Epithelial cell of proximal tubule (primary cell): Measurements from ENCODE around the gene GSDME. TPM values are rescaled to one million over a fixed set of nuclear protein-coding genes. Genes with fewer than 3 reads are reported as not detected.

Experiments
- DNase-seq: peaks from one replicate; pipeline ENCODE4 v3.0.0-alpha.2; 2011; ENCODE audit warnings: low read depth
- H3K4me3 ChIP-seq: 2 replicates; pipeline ENCODE4 v1.5.1; 2011; ENCODE audit warnings: low read depth, mild to moderate bottlenecking, low read length
- total RNA-seq: library from RNA; depleted of rRNA; stranded (reverse); fragments of >200 nt; gene quantifications from 2 replicates; pipeline ENCODE4 v1.2.3, GENCODE V29; 2015
- TF ChIP-seq, protein P1 (sequence below): conservative IDR thresholded peaks from 2 replicates; pipeline ENCODE4 v1.5.1; 2012; ENCODE audit warnings: low read depth, mild to moderate bottlenecking, low read length

GSDME gene
- total RNA-seq, 1 donor from 2014 or later = 73.6 TPM

DNA sequence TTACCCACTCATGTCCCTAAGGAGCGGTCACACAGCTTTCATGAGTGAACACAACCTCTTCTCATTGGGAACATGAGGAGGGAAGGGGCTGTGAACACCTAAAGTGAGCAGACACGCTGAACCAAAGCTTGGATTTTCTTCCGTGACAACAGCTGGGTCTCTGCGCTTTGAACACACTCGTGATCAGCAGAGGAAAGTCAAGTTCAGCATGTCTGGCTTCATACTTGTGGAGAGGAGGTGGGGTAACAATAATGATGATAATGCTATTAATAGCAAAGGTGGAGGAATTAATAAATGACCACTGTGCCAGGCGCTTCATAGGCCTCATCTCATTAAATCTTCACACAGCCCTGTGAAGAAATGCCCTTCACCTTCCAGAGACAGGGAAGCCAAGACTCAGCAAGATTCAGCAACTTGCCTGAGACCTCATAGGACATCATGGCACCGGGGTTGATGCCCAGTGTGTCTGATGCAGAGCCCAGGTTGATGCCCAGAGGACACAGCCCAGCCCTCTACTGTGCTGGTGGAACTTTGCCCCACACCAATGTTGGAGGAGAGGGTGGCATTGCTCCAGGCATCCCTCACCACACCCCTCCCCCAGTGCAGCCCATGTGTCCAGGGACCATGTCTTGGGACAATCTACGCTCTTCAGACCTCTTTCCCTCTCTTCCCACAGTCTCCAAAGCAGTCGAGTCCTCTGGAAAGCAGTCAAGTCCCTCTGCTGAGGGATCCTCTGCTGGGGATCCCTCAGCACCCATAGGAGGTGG lies 40.6 kb downstream of the GSDME start:
- DNase-seq = no peak
- H3K4me3 ChIP-seq = no peak overlapping the region

DNA sequence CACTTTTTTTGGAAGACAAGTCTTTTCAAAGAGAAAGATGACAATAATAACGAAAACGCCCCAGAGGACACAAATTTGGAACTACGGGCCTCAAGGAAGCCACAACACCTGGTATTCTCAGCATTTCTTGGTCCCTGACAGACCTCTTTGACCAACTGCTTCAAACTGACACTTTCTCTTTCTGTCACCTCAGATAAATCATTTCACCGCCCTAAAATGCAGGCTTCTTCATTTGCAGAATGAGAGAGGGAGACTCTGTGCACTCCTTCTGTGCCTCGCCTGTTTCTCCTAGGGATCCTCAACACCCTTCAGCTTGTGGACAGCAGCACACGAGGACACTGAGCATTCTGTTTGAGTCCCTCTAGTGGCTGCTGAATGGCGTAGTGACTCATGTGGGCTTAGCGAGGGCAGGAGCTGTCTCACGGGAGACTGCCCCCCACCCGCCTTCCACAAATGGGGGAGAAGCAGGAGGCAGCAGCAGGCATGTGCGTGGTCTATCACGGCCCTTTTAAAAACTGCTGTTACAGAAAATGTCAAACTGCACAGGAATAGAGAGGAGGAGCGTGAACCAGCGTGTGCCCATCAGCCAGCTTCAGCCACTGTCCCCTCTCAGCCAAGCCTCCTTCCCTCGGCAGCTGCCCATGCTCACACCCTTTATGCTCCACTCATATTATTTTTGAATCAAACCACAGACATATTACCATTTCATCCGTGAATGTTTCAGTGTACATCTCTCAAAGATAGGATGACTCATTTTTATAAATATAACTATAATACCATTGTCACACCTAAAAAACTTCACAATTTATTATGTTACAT lies 41.4 kb downstream of the GSDME start:
- TF ChIP-seq, protein P1, sequence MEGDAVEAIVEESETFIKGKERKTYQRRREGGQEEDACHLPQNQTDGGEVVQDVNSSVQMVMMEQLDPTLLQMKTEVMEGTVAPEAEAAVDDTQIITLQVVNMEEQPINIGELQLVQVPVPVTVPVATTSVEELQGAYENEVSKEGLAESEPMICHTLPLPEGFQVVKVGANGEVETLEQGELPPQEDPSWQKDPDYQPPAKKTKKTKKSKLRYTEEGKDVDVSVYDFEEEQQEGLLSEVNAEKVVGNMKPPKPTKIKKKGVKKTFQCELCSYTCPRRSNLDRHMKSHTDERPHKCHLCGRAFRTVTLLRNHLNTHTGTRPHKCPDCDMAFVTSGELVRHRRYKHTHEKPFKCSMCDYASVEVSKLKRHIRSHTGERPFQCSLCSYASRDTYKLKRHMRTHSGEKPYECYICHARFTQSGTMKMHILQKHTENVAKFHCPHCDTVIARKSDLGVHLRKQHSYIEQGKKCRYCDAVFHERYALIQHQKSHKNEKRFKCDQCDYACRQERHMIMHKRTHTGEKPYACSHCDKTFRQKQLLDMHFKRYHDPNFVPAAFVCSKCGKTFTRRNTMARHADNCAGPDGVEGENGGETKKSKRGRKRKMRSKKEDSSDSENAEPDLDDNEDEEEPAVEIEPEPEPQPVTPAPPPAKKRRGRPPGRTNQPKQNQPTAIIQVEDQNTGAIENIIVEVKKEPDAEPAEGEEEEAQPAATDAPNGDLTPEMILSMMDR = peak; percentile 51
- no peak for DNase-seq
- no peak overlapping the region for H3K4me3 ChIP-seq

More for the DNA sequence above, 40.6 kb downstream of the GSDME start:
- TF ChIP-seq, protein P1 = no peak

DNA sequence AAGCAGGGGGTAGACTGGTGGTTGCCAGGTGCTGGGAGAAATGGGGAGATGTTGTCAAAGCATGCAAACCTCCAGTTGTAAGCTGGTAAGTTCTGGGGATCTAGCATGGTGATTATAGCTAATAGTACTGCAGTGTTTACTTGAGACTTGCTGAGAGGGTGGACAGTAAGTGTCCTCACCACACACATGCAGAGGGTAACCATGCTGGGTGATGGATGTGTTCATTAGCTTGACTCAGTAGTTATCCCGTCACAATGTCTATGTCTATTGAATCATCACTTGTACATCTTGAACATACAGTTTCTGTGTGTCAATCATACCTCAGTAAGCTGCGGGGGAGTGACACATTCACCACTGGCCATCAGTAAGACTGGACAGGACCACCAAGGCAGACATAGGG lies 42.1 kb downstream of the GSDME start:
- no peak for DNase-seq
- H3K4me3 ChIP-seq = no peak overlapping the region
- TF ChIP-seq, protein P1 = no peak

DNA sequence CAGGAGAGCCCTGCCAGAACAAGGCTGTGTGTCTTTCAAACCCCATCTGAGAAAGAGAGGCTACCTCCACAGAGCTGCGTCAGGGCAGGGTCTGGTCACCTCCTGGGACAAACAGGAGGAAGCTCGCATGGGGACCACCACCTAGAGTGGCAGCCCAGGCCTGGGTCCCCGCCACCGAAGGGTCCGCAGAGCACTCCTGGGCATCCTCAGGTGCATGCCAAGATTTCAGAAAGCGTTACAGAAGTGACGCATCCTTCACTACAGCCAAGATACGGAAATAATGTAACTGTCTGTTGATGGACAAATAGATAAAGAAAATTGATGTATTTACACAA lies 42.6 kb downstream of the GSDME start:
- H3K4me3 ChIP-seq = no peak overlapping the region
- TF ChIP-seq, protein P1 = no peak
- DNase-seq = no peak

DNA sequence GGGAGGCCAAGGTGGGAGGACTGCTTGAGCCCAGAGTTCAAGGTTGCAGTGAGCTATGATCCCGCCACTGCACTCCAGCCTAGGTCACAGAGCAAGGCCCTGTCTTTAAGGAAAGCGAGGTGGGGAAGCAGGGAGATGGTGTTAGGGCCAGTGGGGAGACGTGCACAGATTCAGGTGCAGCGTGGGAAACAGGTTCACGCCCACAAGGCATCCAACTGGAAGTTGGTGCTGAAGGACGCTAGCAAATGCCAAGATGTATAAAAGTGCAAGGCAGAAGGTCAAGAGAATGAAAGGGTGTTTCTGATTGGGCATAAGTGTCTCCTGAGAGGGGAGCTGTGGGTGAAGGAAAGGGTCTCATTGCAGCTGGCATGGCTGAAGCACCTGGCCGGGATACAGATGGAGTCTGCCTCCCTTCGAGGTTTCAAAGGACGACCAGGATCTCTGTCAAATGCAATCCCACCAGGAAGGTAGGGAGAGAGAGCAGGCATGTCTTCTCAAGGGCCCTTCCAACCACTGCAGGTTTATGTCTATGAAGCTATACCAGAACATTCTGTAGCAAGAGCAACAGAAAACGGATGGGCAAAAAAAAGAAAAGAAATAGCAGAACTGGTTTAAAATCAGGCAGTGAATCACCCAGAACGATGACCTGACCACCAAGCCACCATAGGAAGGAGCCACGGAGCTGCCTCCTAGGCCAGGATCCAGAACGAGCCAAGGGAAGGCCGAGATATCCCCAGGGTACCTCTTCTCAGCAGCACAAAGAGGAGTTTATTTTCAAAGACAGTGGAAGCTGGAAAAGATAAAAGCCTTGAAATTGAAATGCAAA lies 43.2 kb downstream of the GSDME start:
- TF ChIP-seq, protein P1 = no peak
- no peak for DNase-seq
- no peak overlapping the region for H3K4me3 ChIP-seq

DNA sequence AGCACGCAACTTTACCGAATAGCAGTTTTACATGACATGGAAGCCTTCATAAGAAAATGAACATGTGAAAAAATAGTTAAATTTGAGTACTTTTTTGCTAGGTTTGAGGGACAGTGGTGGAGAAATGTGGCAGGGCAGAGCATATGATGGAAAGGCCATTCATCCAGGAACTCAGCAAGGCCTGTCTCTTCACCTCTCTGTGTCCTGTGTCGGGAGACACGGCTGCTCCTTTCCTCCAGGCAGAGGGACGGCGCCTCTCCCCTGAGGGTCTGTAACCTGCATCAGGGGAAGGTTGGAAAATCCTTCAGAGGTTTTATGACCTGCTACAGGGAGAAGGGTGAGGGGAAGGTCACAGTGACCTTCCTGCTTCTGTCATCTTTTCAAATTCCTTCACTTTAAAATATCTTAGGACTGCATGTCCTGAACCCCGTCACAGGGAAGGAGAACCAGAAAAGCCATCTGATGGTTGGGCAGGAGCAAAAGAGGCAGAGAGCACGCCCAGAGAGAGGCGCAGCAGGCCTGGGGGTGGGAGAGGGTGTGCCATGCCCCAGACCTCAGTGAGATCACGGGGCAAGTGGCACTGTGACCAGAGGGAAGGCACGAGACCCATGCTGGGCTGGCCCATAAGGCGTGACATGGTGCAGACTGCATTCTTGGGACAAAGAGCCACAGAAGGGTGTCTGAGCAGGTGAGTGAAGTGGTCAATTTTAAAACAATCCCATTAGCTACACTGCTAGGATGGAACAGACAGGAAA lies 44.0 kb downstream of the GSDME start:
- H3K4me3 ChIP-seq = no peak overlapping the region
- no peak for DNase-seq
- TF ChIP-seq, protein P1 = no peak
